Measurements from ENCODE around the gene PAK1. TPM values are rescaled to one million over a fixed set of nuclear protein-coding genes. Genes with fewer than 3 reads are reported as not detected.

PAK1 gene
- total and polyA plus RNA-seq, 2 experiments from 2014 or later, result 18.4 to 33.1 TPM

DNA sequence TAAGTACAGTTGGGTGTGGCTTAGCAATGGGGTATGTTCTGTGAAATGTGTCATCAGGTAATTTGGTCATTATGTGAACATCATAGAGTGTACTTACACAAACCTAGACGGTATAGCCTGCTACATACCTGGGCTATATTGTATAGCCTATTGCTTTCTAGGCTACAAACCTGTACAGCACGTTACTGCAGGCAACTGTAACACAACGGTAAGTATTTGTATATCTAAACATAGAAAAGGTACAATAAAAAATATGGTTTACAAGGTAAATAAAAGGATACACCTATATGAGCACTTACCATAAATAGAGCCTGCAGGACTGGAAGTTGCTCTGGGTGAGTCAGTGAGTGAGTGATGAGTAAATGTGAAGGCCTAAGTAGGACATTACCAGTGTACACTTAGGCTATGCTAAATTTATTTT lies 99.3 kb downstream of the PAK1 start:
- H3K27me3 ChIP-seq, result no peaks in the 10 kb centered on the region
- DNase-seq (ENCODE audit: low read depth in 1 of 2, low spot score in 1 of 2), result no peak
- TF ChIP-seq, protein P1, sequence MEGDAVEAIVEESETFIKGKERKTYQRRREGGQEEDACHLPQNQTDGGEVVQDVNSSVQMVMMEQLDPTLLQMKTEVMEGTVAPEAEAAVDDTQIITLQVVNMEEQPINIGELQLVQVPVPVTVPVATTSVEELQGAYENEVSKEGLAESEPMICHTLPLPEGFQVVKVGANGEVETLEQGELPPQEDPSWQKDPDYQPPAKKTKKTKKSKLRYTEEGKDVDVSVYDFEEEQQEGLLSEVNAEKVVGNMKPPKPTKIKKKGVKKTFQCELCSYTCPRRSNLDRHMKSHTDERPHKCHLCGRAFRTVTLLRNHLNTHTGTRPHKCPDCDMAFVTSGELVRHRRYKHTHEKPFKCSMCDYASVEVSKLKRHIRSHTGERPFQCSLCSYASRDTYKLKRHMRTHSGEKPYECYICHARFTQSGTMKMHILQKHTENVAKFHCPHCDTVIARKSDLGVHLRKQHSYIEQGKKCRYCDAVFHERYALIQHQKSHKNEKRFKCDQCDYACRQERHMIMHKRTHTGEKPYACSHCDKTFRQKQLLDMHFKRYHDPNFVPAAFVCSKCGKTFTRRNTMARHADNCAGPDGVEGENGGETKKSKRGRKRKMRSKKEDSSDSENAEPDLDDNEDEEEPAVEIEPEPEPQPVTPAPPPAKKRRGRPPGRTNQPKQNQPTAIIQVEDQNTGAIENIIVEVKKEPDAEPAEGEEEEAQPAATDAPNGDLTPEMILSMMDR (IDR thresholded peaks at IDR 0.05; ENCODE audit: low read depth, low read length), result no peak

DNA sequence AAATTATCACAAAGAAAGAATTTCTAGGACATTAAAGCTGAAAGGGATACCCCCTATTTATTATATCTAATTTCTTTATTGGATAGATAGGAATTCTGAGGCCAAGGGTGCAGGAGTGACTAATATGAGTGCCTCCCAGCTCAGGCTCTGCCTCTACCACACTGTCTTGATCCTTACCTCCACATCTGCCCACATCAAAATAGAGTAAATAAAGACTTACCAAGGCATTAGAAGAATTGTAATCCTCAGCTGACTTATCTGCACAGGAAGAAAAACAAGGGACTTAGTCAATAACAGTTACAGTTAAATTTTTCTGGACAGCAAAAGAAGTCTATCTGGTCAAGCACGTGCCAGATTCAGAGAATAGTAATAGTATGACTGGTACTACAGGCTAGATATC lies 99.8 kb downstream of the PAK1 start:
- no peaks in the 10 kb centered on the region for H3K36me3 ChIP-seq
- no peaks in the 10 kb centered on the region for H3K9me3 ChIP-seq (ENCODE audit: low read depth)
- no peak overlapping the region for H3K4me3 ChIP-seq
- no peaks in the 10 kb centered on the region for H3K4me1 ChIP-seq (ENCODE audit: low read depth)
- TF ChIP-seq, protein P1 (IDR thresholded peaks at IDR 0.05; ENCODE audit: low read depth, low read length), result no peak
- no peak for DNase-seq (ENCODE audit: low read depth in 1 of 2, low spot score in 1 of 2)
- H3K27ac ChIP-seq, result no peak overlapping the region
- no peaks in the 10 kb centered on the region for H3K27me3 ChIP-seq

More for the DNA sequence above, 99.3 kb downstream of the PAK1 start:
- no peaks in the 10 kb centered on the region for H3K9me3 ChIP-seq (ENCODE audit: low read depth)
- H3K4me3 ChIP-seq, result no peak overlapping the region
- no peaks in the 10 kb centered on the region for H3K4me1 ChIP-seq (ENCODE audit: low read depth)
- no peak overlapping the region for H3K27ac ChIP-seq
- H3K36me3 ChIP-seq, result no peaks in the 10 kb centered on the region

DNA sequence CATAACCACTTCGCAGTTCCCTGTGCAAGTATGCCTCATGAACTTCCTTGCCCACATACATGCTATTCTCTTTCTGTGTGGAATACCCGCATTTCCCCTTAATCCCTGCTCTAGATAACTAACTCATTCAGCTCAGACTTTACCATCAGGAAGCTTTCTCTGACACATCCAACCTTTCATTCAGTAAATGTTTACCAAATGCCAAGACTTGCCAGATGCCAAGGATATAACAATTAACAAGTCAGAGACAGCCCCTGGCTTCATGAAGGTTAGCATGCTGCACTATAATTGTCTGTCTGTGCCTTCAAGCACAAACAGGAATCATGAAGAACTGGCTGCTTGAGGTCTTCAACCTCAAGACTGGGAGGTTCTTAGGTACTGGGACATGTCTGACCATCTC lies 101.2 kb downstream of the PAK1 start:
- Histone ChIP-seq H3K9me3 (ENCODE audit: low read depth) (no peaks in the 10 kb centered on the region), H3K36me3 (no peaks in the 10 kb centered on the region), H3K27me3 (no peaks in the 10 kb centered on the region), H3K27ac (no peak overlapping the region), H3K4me3 (no peak overlapping the region), H3K4me1 (ENCODE audit: low read depth) (no peaks in the 10 kb centered on the region)
- DNase-seq (ENCODE audit: low read depth in 1 of 2, low spot score in 1 of 2), result no peak
- TF ChIP-seq, protein P1 (IDR thresholded peaks at IDR 0.05; ENCODE audit: low read depth, low read length), result no peak

DNA sequence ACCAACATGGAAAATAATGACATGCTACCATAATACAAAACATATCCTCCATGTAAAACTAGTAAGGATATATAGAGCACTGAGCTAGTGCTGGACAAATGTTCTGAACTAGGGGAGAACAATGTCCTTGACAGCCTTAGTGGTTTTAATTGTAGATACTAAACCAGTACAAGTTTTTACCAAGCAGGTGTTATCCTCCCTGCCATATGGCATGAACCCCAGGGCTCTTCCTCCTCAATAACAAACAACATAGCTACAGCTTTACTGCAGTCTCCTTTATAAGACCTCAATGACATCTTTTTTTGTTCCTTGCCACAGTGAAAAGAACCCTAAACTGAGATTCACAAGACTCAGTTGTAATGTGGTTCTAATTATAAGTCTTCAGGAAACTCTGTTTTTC lies 102.2 kb downstream of the PAK1 start:
- no peaks in the 10 kb centered on the region for H3K9me3 ChIP-seq (ENCODE audit: low read depth)
- TF ChIP-seq, protein P1 (IDR thresholded peaks at IDR 0.05; ENCODE audit: low read depth, low read length), result no peak

DNA sequence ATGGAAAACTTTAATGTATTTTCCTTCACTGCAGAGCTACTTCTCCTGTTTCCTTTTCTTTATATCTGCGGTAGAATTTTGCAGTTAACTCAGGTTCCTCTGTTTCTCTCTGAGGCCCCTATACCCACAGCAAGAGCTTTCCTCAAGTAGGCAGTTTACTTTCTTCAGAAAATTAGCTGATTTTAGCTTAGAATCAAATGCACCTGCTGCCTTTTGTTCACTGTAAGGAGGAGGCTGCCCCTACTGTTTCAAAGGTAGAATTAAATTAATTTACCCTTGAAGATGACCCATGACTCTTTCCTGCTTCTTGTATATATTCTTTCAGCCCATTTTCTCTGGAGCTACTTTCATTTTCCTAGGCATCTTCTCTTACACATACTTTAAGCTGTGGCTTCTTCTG lies 103.7 kb downstream of the PAK1 start:
- DNase-seq (ENCODE audit: low read depth in 1 of 2, low spot score in 1 of 2), result no peak
- Histone ChIP-seq H3K4me3 (no peak overlapping the region), H3K27ac (no peak overlapping the region), H3K4me1 (ENCODE audit: low read depth) (no peaks in the 10 kb centered on the region), H3K9me3 (ENCODE audit: low read depth) (no peaks in the 10 kb centered on the region), H3K27me3 (no peaks in the 10 kb centered on the region), H3K36me3 (no peaks in the 10 kb centered on the region)
- TF ChIP-seq, protein P1 (IDR thresholded peaks at IDR 0.05; ENCODE audit: low read depth, low read length), result no peak

More for the DNA sequence above, 102.2 kb downstream of the PAK1 start:
- H3K4me1 ChIP-seq (ENCODE audit: low read depth), result no peaks in the 10 kb centered on the region
- no peak for DNase-seq (ENCODE audit: low read depth in 1 of 2, low spot score in 1 of 2)
- H3K27me3 ChIP-seq, result no peaks in the 10 kb centered on the region
- no peak overlapping the region for H3K4me3 ChIP-seq
- no peaks in the 10 kb centered on the region for H3K36me3 ChIP-seq
- no peak overlapping the region for H3K27ac ChIP-seq

DNA sequence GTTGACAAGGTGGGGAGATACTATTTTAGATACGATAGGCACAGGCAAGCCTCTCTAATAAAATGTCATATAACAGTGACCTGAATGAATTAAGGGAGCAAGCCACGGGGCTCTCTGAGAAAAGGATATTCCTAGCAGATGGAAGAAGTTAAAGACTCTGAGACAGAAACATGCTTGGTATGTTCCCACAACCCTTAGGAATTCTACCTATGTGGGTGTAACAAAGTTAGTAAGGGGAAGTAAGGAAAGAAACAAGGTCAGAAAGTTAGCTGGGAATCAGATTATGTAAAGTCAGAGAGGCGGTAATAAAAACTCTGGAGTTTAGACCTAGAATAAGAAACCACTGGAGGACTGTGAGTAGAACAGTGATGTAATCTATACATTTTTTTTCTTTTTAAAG lies 112.7 kb downstream of the PAK1 start:
- Histone ChIP-seq H3K27ac (no peak overlapping the region), H3K4me3 (no peak overlapping the region), H3K9me3 (ENCODE audit: low read depth) (no peaks in the 10 kb centered on the region), H3K4me1 (ENCODE audit: low read depth) (peaks cover 3% of the 10 kb centered on the region), H3K36me3 (no peaks in the 10 kb centered on the region), H3K27me3 (no peaks in the 10 kb centered on the region)
- DNase-seq (ENCODE audit: low read depth in 1 of 2, low spot score in 1 of 2), result peak in 1 of 2 donors; percentile 32
- TF ChIP-seq, protein P1 (IDR thresholded peaks at IDR 0.05; ENCODE audit: low read depth, low read length), result no peak

Data from cardiac muscle cell (in vitro differentiated cells and primary cell).